ENCODE measurements around the gene INIP.

- TF ChIP-seq CTCF (conservative IDR thresholded peaks at IDR 0.05; ENCODE audit: low read depth, low read length) (no peak), EZH2 (IDR thresholded peaks at IDR 0.05; ENCODE audit: borderline replicate concordance, low read depth, low read length, poor library complexity, severe bottlenecking) (no peak)
These were observed 8.0 kb upstream of the INIP start for GRCh38 chr9:112725961-112726360.

Measured in A673 (cell line).